Measurements from ENCODE around the gene TCF4.

TCF4 gene

DNA sequence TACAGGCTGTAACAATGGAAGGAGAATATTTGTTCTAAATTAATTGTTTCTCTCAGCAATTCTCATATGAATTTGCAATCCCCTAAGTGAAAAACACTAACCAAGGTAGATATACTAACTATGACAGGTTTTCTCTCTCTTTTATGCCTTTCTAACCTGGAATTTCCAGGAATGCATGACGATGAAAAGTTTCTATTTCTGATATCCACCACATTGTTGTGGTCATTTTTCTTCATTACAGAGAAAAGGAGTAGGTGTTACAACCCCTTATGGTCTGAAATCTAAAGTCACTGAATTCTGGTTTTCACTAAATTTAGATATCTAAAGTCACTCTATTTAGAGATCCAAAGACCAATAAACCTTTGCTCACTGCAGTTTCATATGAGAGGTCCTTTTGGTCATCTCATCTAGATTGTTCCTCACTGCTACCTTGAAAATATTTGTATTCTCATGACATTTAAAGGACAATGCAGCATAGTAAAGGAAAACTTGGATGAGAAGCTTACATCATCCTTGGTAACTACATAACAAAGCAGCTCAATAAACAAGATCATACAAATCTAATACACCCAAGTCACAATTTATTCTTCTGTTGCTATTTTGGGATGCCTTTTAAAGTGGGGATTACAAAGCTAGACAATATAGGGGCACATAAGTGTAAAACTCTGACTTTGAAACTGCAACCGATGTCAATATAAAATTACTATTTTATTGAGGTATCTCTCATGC lies 85.8 kb downstream of the TCF4 start:
- Histone ChIP-seq H3K27me3 (ENCODE audit: insufficient read depth, poor library complexity, severe bottlenecking) (no peaks in the 10 kb centered on the region), H3K27ac (ENCODE audit: poor library complexity, severe bottlenecking) (no peak overlapping the region), H3K9me3 (ENCODE audit: severe bottlenecking) (no peaks in the 10 kb centered on the region), H3K4me3 (ENCODE audit: severe bottlenecking) (no peak overlapping the region), H3K36me3 (ENCODE audit: low read depth) (no peaks in the 10 kb centered on the region), H3K4me1 (ENCODE audit: insufficient read depth, poor library complexity, severe bottlenecking) (peaks cover 7% of the 10 kb centered on the region)
- ATAC-seq (ENCODE audit: low read depth) (no peak), DNase-seq (ENCODE audit: low spot score) (no peak)
- TF ChIP-seq, protein P1, sequence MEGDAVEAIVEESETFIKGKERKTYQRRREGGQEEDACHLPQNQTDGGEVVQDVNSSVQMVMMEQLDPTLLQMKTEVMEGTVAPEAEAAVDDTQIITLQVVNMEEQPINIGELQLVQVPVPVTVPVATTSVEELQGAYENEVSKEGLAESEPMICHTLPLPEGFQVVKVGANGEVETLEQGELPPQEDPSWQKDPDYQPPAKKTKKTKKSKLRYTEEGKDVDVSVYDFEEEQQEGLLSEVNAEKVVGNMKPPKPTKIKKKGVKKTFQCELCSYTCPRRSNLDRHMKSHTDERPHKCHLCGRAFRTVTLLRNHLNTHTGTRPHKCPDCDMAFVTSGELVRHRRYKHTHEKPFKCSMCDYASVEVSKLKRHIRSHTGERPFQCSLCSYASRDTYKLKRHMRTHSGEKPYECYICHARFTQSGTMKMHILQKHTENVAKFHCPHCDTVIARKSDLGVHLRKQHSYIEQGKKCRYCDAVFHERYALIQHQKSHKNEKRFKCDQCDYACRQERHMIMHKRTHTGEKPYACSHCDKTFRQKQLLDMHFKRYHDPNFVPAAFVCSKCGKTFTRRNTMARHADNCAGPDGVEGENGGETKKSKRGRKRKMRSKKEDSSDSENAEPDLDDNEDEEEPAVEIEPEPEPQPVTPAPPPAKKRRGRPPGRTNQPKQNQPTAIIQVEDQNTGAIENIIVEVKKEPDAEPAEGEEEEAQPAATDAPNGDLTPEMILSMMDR (IDR thresholded peaks at IDR 0.05; ENCODE audit: poor library complexity, severe bottlenecking) = no peak

DNA sequence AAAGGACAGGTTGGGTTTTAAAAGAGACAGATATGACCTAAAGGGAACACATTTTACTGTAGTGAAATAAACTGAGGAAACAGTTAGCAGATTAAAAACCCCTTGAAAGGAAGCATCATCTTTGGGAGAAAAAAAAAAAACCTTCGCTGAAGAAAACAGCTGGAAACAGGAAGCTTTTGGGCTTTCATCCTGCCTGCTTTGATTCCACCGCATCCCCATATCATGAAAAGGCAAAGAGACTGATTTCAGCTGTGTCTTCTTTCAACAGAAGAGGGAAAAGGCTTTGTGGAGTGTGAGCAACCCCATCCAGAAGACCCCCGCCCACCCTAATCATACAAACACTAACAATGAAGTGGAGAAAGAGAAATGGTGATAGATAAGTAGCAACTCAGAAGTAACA lies 86.4 kb downstream of the TCF4 start:
- TF ChIP-seq, protein P1 (IDR thresholded peaks at IDR 0.05; ENCODE audit: poor library complexity, severe bottlenecking) = no peak
- no peak overlapping the region for H3K4me3 ChIP-seq (ENCODE audit: severe bottlenecking)
- H3K36me3 ChIP-seq (ENCODE audit: low read depth) = no peaks in the 10 kb centered on the region
- H3K27ac ChIP-seq (ENCODE audit: poor library complexity, severe bottlenecking) = no peak overlapping the region
- H3K9me3 ChIP-seq (ENCODE audit: severe bottlenecking) = no peaks in the 10 kb centered on the region
- no peak for DNase-seq (ENCODE audit: low spot score)
- H3K4me1 ChIP-seq (ENCODE audit: insufficient read depth, poor library complexity, severe bottlenecking) = peaks cover 7% of the 10 kb centered on the region
- no peak for ATAC-seq (ENCODE audit: low read depth)
- H3K27me3 ChIP-seq (ENCODE audit: insufficient read depth, poor library complexity, severe bottlenecking) = no peaks in the 10 kb centered on the region

DNA sequence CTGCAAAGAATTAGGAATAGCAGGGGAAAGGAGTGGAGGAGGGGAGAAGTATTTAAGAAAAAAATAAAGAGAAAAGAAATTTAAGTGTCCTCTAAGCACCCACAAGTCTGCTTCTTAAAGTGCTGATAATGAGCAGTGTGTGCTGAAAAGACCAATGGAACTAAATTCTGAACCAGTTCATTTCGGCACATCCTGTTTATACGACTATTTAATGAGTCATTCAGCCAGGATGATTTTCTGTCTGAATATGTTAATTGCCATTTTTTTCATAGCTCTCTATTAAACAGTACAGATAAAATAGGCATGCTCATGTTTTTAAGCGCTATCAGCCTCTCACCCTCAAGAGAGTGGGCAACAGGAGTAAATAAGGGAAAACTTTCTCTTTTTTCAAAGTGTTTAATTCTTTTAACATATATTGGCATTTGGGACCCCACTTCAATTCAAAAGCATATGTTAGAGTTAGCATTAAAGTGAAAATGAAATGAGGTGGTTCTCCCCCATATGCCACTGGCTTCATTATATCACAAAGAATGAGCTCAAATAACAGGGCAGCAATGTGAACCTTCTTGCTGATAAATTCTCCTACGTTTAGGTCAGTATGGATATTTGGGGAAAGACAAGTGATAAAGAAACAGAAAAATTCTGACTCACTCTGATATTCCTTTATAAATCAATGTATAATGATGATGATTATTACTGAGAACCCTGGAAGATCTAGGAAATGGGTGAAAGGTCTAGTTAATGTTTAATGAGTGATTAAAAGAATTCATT lies 87.5 kb downstream of the TCF4 start:
- H3K27me3 ChIP-seq (ENCODE audit: insufficient read depth, poor library complexity, severe bottlenecking) = no peaks in the 10 kb centered on the region
- H3K4me1 ChIP-seq (ENCODE audit: insufficient read depth, poor library complexity, severe bottlenecking) = peaks cover 7% of the 10 kb centered on the region
- TF ChIP-seq, protein P1 (IDR thresholded peaks at IDR 0.05; ENCODE audit: poor library complexity, severe bottlenecking) = no peak
- no peak for DNase-seq (ENCODE audit: low spot score)
- ATAC-seq (ENCODE audit: low read depth) = peak; percentile 52; the same call in 2 of the 3 replicates
- no peak overlapping the region for H3K4me3 ChIP-seq (ENCODE audit: severe bottlenecking)
- no peaks in the 10 kb centered on the region for H3K36me3 ChIP-seq (ENCODE audit: low read depth)
- no peaks in the 10 kb centered on the region for H3K9me3 ChIP-seq (ENCODE audit: severe bottlenecking)
- peak overlapping the region; percentile 36 for H3K27ac ChIP-seq (ENCODE audit: poor library complexity, severe bottlenecking)

- Histone ChIP-seq H3K9me3 (ENCODE audit: severe bottlenecking) (no peaks in the 10 kb centered on the region), H3K27ac (ENCODE audit: poor library complexity, severe bottlenecking) (no peak overlapping the region), H3K36me3 (ENCODE audit: low read depth) (no peaks in the 10 kb centered on the region), H3K4me1 (ENCODE audit: insufficient read depth, poor library complexity, severe bottlenecking) (peaks cover 7% of the 10 kb centered on the region), H3K27me3 (ENCODE audit: insufficient read depth, poor library complexity, severe bottlenecking) (no peaks in the 10 kb centered on the region), H3K4me3 (ENCODE audit: severe bottlenecking) (no peak overlapping the region)
- DNase-seq (ENCODE audit: low spot score) (no peak), ATAC-seq (ENCODE audit: low read depth) (no peak)
- TF ChIP-seq, protein P1 (IDR thresholded peaks at IDR 0.05; ENCODE audit: poor library complexity, severe bottlenecking) = no peak
These were observed 88.5 kb downstream of the TCF4 start for GRCh38 chr18:55499526-55499925.
